Astrocyte (in vitro differentiated cells and primary cell): ENCODE results near the gene FLII. TPM values are rescaled to one million over a fixed set of nuclear protein-coding genes. Genes with fewer than 3 reads are reported as not detected.

Experiments
- DNase-seq: peaks from one replicate; pipeline ENCODE4 v3.0.0-alpha.2; 2010; ENCODE audit warnings: low read depth
- FAIRE-seq: peaks from 2 replicates; lab custom pipeline; 2011; peaks lifted over from hg19 to GRCh38; lab: Jason Lieb, UNC
- H2AFZ ChIP-seq: 2 replicates; pipeline ENCODE4 v1.6.0; 2012; ENCODE audit warnings: low read depth, low read length, inconsistent platforms
- H3K27ac ChIP-seq: 2 replicates; pipeline ENCODE4 v1.5.1; 2011; ENCODE audit warnings: low read depth, low read length, inconsistent platforms
- H3K27me3 ChIP-seq: 2 replicates; pipeline ENCODE4 v1.6.0; 2011; ENCODE audit warnings: low read length, inconsistent platforms; ENCODE audit not compliant: insufficient read depth
- H3K36me3 ChIP-seq: 2 replicates; pipeline ENCODE4 v1.5.1; 2011; ENCODE audit warnings: low read length, inconsistent platforms; ENCODE audit not compliant: insufficient read depth
- H3K4me1 ChIP-seq: 2 replicates; pipeline ENCODE4 v1.5.1; 2011; ENCODE audit warnings: low read length, inconsistent platforms; ENCODE audit not compliant: insufficient read depth
- H3K4me2 ChIP-seq: 2 replicates; pipeline ENCODE4 v1.6.0; 2012; ENCODE audit warnings: low read length, inconsistent platforms
- H3K4me3 ChIP-seq: 2 replicates; pipeline ENCODE4 v1.5.1; 2011; ENCODE audit warnings: low read depth, mild to moderate bottlenecking, low read length, inconsistent platforms; ENCODE audit not compliant: insufficient read depth
- H3K79me2 ChIP-seq: 2 replicates; pipeline ENCODE4 v1.6.0; 2012; ENCODE audit warnings: mild to moderate bottlenecking, low read length, inconsistent platforms; ENCODE audit not compliant: insufficient read depth
- H3K9ac ChIP-seq: 2 replicates; pipeline ENCODE4 v1.6.0; 2012; ENCODE audit warnings: mild to moderate bottlenecking, low read length, inconsistent platforms
- H3K9me3 ChIP-seq: 2 replicates; pipeline ENCODE4 v1.5.1; 2012; ENCODE audit warnings: low read depth, mild to moderate bottlenecking, low read length, inconsistent platforms; ENCODE audit not compliant: insufficient read depth
- H4K20me1 ChIP-seq: 2 replicates; pipeline ENCODE4 v1.6.0; 2012; ENCODE audit warnings: low read length, inconsistent platforms; ENCODE audit not compliant: insufficient read depth
- H3K27ac Mint-ChIP-seq: one replicate; pipeline ENCODE4 v1.8.0; 2021; ENCODE audit warnings: mild to moderate bottlenecking, mixed read lengths; ENCODE audit not compliant: unreplicated experiment
- H3K27me3 Mint-ChIP-seq: one replicate; pipeline ENCODE4 v1.8.0; 2021; ENCODE audit warnings: low read depth, mixed read lengths; ENCODE audit not compliant: unreplicated experiment
- H3K36me3 Mint-ChIP-seq: one replicate; pipeline ENCODE4 v1.8.0; 2021; ENCODE audit warnings: low read depth, mixed read lengths; ENCODE audit not compliant: unreplicated experiment
- H3K4me1 Mint-ChIP-seq: one replicate; pipeline ENCODE4 v1.8.0; 2021; ENCODE audit warnings: low read depth, mixed read lengths; ENCODE audit not compliant: unreplicated experiment
- H3K4me3 Mint-ChIP-seq: one replicate; pipeline ENCODE4 v1.8.0; 2021; ENCODE audit warnings: mild to moderate bottlenecking, moderate library complexity, mixed read lengths; ENCODE audit not compliant: unreplicated experiment
- H3K9me3 Mint-ChIP-seq: one replicate; pipeline ENCODE4 v1.8.0; 2021; ENCODE audit warnings: mild to moderate bottlenecking, mixed read lengths; ENCODE audit not compliant: unreplicated experiment
- EZH2 ChIP-seq: IDR thresholded peaks from 2 replicates; pipeline ENCODE4 v1.6.1; 2012; ENCODE audit warnings: mild to moderate bottlenecking, low read length, inconsistent platforms; ENCODE audit not compliant: insufficient read depth
- total RNA-seq: library from RNA; stranded (reverse); gene quantifications from 2 replicates; pipeline ENCODE4 v1.2.1, GENCODE V29; 2021
- TF ChIP-seq, protein P1 (sequence below): IDR thresholded peaks from 2 replicates; pipeline ENCODE4 v1.5.1; 2011; ENCODE audit warnings: low read depth, mild to moderate bottlenecking, inconsistent platforms, low read length, moderate library complexity; ENCODE audit not compliant: insufficient read depth

FLII gene
- total RNA-seq, 1 donor from 2014 or later: 257 TPM

DNA sequence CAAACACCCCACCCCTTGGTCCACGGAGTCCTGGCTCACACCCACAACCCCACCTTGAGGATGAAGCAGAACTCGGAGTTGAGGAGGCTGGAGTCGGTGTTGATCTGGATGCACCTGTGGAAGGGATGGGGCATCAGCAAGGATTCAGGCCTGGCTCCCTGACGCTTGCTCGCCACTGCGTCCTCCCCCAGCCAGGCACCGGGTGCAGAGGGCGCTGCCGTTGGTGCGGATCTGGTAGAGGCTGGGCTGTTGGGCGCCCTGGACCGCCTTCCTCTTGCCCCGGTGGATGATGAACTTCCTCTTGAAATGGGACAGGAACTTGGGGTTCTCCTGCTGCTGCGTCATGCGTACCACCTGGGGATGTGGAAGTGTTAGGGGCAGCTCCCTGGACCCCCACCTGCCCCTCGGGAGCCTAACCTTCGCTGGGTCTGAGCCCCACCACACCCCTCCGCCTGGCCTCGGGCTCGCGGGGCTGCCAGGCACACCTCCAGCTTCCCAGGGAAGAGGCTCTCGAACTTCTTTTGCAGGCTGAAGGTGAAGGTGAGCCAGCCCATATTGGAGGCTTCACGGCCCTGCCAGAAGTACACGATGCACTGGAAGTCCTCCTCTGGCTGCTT lies 12.3 kb downstream of the FLII start:
- no peak for TF ChIP-seq EZH2
- TF ChIP-seq, protein P1, sequence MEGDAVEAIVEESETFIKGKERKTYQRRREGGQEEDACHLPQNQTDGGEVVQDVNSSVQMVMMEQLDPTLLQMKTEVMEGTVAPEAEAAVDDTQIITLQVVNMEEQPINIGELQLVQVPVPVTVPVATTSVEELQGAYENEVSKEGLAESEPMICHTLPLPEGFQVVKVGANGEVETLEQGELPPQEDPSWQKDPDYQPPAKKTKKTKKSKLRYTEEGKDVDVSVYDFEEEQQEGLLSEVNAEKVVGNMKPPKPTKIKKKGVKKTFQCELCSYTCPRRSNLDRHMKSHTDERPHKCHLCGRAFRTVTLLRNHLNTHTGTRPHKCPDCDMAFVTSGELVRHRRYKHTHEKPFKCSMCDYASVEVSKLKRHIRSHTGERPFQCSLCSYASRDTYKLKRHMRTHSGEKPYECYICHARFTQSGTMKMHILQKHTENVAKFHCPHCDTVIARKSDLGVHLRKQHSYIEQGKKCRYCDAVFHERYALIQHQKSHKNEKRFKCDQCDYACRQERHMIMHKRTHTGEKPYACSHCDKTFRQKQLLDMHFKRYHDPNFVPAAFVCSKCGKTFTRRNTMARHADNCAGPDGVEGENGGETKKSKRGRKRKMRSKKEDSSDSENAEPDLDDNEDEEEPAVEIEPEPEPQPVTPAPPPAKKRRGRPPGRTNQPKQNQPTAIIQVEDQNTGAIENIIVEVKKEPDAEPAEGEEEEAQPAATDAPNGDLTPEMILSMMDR: no peak
- FAIRE-seq (no peak), DNase-seq (no peak)
- Histone ChIP-seq H3K79me2 (no peaks in the 10 kb centered on the region), H3K9ac (no peak overlapping the region), H3K27me3 (no peaks in the 10 kb centered on the region), H3K27ac (no peak overlapping the region), H3K4me1 (peaks cover 7% of the 10 kb centered on the region), H3K36me3 (peaks cover 32% of the 10 kb centered on the region), H3K4me3 (no peak overlapping the region), H4K20me1 (peaks cover 62% of the 10 kb centered on the region), H3K4me2 (no peak overlapping the region), H3K9me3 (no peaks in the 10 kb centered on the region), H2AFZ (no peak overlapping the region)
- peaks cover 21% of the 10 kb centered on the region for H3K36me3 Mint-ChIP-seq
- H3K27ac Mint-ChIP-seq: peak overlapping the region; percentile 58
- H3K9me3 Mint-ChIP-seq: no peaks in the 10 kb centered on the region
- no peaks in the 10 kb centered on the region for H3K27me3 Mint-ChIP-seq
- H3K4me3 Mint-ChIP-seq: peak overlapping the region; percentile 20
- peaks cover 5% of the 10 kb centered on the region for H3K4me1 Mint-ChIP-seq

DNA sequence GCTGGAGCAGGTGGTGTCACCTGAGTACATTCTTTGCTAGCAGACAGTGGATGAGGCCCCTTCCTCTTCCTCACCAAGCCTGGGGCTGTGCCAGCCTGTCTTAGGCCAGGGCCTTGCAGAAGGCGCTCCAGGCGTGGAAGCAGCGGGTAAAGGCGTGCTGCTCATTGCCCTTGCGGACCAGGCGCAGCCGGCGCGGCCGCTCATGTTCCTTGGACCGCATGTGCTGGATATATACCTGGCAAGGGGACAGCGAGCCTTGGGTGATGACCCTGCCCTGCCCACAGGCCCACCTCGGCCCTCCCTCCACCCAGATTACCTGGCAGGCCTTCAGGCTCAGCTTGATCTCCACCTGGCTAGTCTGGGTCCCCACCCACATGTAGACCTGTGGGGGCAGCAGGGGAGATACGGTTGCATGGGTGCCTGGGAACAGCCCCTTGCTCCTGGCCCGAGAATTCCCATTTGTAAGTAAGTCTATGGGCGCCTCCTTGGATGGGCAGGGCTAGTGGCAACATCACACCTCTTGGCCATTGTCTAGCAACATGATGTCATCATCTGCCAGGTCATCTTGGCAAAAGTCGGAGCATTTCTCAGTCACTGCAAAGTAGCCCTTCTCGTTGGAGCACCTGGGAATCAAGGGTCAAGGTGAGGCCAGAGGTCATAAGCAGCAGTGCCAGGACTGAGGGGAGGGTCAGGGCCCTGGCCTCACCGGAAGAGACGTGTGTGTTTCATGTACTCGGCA lies 13.3 kb downstream of the FLII start:
- no peak overlapping the region for H3K9ac ChIP-seq
- no peaks in the 10 kb centered on the region for H3K27me3 ChIP-seq
- peaks cover 5% of the 10 kb centered on the region for H3K4me1 Mint-ChIP-seq
- DNase-seq (no peak), FAIRE-seq (no peak)
- no peak overlapping the region for H3K4me2 ChIP-seq
- no peak overlapping the region for H2AFZ ChIP-seq
- peaks cover 7% of the 10 kb centered on the region for H3K4me1 ChIP-seq
- H3K9me3 ChIP-seq: no peaks in the 10 kb centered on the region
- no peak overlapping the region for H3K4me3 Mint-ChIP-seq
- peaks cover 22% of the 10 kb centered on the region for H3K36me3 Mint-ChIP-seq
- TF ChIP-seq, protein P1: no peak
- TF ChIP-seq EZH2: no peak
- no peaks in the 10 kb centered on the region for H3K9me3 Mint-ChIP-seq
- no peaks in the 10 kb centered on the region for H3K79me2 ChIP-seq
- no peak overlapping the region for H3K27ac Mint-ChIP-seq
- H3K27ac ChIP-seq: no peak overlapping the region
- H4K20me1 ChIP-seq: peaks cover 53% of the 10 kb centered on the region
- peaks cover 27% of the 10 kb centered on the region for H3K36me3 ChIP-seq
- H3K4me3 ChIP-seq: no peak overlapping the region
- no peaks in the 10 kb centered on the region for H3K27me3 Mint-ChIP-seq
